Non-pigmented ciliary epithelial cell (primary cell): ENCODE data around the gene FKBP1A.

Experiments
- DNase-seq: peaks from one replicate; pipeline ENCODE4 v3.0.0-alpha.2; 2010; ENCODE audit warnings: low read depth

Gene FKBP1A

DNA sequence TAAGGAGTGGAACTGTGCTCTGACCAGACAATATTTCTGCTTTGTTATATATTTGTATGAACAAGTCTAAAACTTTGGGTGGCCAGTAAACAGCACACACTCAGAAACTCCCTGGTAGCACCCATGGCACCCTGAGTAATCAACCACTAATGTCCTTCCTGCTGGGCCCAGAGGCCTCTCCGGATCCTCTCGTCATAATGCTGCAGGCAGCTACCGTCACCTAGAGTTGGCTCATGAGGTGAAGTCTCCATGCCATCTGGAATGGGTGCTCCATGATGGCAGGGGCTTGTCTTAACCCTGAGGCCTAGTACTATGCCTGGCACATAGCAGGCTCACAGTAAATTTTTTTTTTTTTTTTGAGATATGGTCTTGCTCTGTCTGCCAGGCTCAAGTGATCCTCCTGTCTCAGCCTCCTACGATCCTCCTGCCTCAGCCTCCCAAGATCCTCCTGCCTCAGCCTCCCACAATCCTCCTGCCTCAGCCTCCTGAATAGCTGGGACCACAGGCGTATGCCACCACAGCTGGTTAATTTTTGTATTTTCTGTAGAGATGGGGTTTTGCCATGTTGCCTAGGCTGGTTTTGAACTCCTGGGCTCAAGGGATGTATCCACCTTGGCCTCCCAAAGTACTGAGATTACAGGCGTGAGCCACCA is 60.9 kb downstream of the FKBP1A start:
- no peak for DNase-seq

DNA sequence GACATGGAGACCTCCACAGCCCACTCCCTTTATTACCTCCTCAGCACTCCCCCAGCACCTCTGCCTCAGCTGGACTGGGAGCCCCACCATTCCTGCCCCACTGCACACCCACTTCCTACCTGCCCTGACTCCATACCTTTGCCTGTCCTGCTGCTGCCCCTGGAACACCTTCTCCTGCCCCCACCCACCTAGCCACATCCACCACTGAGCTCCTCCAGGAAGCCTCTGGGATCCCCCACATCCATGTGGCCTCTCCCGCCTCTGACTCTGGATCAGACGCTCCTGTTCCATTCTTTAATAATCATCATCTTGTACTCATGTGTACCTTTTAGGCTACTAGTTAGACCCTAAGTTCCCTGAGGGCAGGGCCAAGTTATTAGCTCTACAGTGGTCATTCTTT is 61.8 kb downstream of the FKBP1A start:
- DNase-seq, result no peak

DNA sequence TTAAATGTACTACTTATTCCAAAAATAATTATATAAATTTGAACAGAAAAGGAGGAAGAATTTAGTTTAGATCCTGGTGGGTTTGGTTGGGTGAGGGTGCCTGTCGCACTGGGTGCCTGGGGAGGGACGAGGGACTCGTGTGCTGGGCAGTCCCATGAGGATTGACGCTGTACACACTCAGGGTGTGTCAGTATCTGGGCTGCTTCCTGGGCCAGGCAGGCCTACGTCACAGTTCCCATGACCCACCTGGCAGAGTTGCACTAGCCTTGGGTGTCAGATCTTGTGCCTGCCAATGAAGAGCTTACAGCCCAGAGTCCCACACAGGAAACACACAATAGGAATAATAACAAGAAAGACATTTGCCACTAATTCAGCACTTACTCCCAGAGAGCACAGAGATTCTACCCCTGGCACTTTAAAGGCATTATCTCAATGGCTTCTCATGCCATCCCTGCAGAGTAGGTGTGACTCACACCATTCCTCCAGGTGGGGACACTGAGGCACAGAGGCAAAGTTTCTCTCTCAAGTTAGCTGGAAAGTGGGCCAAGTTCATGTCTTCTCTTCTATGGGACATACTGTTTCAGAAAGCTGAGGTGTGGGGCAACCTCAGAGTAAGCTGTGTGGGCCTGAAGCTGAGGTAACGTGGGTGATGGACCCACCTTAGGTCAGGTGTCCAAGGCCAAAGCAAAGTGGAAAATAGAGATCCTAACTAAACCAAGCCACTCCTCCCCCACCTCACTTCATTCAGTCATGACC is 62.6 kb downstream of the FKBP1A start:
- DNase-seq, result no peak

DNA sequence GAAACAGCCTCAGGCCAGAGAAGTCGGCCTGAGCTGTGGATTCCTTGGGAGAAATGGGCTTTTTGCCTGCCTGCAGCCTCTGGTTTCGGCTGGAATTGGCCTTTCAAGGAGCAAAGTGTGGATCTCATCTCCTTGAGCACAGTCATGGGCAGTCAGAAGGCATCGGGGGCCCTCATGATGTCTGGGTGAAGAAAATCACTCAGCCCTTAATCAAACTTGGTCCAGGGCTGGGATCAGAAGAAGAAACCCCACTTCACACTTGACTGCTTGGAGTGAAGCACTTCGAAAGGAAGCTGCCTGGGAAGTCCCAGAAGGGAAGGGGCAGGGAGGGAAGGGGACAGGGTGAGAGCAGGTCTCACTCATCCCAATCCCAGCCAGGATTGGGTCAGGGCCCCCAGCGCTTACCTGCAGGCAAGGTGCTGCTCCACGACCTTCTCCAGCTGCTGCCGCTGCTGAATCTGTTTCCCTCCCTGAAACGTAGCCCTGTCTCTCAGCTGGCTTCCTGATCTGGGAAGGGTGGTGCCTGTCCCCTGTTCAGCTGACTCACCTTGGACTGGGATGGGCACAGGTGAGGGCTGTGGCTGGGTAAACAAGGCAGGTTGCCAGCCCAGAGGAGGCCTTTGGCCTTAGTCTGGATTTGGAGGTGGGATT is 64.0 kb downstream of the FKBP1A start, which contains the start of gene SDCBP2:
TSS of gene SDCBP2 (minus strand) at position 460 of the 651 bp plus-strand sequence. CDS start 8,723 bp downstream, outside the sequence.
- no peak for DNase-seq

DNA sequence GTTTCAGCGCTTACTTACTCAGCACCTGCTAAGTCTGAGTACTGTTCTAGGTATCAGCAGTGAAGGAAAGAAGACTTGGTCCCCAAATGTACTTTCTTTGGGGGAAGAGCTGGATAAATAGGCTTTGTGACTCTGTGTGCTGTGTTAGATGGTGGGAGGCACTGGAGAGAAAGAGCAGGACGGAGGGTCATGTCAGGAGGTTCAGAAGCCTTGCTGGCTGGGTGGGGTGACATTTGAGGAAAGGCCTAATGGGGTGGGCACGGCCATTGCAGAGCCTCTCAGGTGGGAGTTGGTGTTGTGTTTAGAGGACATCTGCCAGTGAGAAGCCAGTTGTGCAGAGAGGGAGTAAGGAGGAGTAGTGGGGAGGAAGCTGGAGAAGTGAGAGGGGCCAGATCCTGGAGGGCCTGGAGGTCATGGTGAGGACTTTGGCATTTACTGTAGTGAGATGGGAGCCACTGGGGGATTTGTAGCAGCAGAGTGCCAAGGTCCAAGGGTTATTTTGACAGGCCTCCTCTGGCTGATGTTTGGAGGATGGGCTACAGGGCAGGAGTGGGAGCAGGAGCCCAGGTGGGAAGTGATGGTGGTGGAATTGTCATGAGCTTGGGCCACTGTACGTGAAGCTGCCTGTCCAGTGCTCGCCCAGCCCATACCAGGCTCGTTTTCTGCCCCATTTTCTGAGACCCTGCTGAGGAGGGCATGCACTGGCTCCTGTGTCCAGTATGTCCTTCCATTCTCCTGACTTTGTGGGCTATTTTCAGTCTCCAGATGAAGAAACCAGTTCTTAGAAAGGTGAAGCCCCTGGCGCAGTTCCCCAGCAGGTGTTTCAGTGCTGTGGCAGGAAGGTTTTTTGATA is 64.8 kb downstream of the FKBP1A start:
- DNase-seq, result no peak

DNA sequence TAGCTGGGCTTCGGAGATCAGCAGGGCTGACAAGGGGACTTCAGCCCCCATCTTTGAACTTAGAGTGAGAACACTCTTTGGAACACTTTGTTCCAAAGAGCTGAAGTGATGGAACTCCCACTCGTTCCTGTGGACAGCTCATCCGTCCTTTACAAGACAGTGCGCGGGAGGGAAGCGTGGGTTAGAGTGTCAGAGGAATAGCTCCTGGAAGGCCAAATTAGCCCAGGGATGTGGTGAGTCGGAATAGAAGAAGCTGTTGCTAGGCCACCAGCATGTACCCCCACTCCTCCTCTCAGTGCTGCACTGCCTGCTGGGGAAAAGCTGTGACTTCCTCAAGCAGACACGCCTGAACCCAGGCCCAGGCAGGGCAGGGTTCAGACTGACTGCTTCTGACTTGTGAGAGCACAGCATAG is 65.6 kb downstream of the FKBP1A start:
- peak; percentile 60 for DNase-seq

DNA sequence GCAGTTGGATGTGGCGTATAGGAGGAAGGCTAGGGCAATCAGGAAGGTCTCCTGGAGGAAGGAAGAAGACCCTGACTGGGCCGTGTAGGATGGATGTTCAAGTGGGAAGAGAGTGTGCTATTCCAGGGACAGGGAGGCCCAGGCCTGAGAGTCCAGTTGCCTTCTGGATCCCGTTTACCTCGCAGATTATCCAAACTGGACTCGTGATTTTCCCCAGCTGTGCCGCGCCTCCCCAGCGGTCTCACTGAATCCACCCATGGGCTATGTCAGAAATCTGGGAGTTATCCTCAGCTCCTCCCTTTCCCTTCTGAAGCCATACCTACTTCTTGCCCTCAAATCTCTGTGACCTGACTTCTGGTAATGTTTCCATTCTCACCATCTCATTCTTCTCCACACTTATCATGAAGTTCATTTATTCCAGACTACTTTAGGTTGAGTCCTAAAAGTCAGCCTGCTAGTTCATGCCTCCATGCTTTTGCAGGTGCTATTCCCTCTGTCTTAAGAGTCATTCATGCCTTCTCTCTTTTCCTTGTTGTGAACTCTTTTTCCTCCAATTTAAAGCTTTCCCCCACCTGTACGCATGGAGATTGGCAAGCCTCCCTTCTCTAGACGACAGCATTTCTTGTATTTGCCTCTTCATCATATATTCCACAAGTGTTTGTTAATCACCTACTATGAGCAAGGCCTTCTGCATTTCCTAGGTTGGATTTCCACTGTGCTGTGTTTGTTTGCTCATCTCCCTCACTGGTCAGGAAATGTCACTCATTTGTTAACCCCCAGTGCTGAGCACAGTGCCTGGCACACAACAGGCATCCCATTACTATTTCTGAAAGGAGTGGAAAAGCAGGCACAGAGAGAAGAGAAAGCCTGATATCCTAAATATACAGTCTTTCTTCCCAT is 66.6 kb downstream of the FKBP1A start:
- no peak for DNase-seq

DNA sequence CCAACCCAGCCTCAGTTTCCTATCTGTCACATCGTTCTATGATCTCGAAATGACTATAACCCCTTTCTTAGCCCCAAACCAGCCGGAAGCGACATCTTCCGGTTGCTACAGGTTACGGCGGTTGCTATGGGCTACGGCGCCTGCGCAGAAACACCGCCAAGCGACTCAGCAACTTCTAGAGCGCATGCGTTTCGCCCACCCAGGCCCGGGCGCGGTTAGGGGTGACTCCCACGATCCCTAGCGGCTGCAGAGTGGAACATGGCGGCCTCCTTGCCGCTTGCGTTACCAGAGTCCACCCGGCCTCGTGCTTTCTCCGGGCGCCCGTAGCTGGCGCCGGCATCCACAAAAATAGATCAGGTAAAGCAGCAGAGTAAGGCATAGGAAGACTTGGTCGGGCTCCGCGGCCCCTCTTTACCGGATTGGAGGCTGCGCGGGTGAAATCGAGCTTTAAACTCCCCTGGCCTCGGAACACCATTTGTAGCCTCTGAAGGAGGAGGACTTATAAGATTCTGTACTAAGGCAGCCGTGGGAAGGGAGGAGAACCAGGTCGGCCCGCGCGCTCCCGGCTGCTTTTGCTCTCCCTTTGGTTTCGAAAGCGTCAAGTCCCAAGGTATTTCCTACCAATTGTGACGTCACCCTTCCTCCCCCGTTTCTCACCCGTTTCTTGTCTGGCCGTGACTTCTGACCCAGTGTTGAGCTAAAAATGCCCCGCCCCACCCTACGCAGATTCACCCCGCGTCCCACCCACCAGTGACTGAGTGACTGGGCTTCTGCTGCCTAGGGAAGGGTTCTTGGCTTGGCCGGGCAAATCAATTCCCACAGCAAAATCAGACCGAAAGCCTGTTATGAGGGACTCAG is 67.5 kb downstream of the FKBP1A start:
- DNase-seq, result peak; percentile 90

DNA sequence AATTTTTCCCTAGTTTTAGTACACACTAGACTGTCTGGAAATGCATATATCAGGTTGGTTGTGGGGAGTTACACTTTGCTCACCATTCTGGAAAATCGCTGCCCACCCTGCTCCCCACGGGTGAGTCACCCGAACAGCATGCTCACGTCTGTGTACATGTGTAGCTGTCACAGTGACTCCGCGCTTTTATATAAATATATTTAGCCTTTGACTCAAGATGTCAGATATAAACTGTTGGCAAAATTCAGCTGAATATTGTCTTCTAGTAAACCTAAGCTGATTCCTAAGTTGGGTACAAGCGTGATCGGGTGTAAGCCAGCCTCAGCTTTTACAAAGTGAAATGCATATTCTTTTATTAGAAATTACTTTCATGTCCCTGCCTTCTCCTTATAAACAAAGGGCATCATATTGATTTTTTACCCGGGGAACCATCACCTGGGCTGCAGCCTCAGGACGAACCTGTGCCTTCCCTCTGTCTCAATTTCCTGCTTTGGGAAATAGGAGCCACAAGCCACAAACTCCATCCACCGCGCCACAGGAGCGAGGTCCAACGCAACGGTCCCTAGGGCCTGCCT is 68.2 kb downstream of the FKBP1A start:
- DNase-seq, result no peak

DNA sequence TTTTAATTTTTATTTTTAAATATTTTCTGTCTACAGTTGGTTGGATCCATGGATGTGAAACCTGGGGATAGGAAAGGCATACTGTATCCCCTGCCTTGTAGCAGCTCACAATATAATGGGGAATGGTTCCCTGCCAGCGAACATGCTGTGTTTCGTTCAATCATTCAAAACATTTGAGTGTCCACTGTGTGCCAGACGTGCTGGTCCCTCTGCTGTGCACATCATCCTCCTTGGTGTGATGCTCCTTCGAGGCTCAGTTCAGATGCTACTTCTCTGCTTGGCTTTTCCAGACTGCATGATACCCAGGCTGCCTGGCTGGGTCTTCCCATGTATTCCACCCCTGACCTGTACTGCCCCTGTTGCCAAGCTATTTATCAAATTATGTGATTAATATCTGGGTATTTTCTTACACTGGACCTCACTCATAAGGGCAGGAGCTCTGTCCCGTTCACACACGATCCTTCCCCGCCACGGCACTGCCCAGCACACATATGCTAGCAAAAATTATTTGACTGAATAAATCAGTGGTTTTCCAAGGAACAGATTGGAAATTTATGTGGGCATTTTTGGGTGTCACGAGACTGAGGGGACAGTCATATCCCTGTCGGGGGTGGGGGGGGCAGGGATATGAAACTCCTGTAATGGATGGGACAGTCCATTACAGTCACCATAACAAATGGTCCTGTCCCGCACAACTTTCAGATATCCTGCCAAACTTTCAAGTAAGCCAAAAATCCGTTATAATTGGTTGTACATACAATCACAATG is 68.8 kb downstream of the FKBP1A start:
- no peak for DNase-seq

DNA sequence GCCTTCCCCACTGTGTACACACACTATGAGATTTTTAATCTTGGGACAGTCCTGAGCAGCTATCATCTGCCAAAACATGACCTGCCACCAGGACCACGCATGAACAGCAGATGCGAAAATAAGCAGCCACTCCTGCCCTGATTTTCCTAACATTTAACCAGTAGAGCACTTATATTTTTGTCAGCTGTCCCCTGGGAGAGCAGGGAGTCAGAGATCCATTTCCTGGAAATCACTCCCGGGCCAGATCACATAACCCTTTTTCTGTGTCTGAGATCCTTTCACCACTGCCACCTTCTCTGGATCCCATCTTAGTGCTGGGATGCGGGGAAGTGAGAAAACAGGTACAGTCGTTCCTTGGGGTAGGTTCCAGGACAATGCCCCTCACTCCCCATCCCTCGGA is 69.6 kb downstream of the FKBP1A start:
- no peak for DNase-seq

DNA sequence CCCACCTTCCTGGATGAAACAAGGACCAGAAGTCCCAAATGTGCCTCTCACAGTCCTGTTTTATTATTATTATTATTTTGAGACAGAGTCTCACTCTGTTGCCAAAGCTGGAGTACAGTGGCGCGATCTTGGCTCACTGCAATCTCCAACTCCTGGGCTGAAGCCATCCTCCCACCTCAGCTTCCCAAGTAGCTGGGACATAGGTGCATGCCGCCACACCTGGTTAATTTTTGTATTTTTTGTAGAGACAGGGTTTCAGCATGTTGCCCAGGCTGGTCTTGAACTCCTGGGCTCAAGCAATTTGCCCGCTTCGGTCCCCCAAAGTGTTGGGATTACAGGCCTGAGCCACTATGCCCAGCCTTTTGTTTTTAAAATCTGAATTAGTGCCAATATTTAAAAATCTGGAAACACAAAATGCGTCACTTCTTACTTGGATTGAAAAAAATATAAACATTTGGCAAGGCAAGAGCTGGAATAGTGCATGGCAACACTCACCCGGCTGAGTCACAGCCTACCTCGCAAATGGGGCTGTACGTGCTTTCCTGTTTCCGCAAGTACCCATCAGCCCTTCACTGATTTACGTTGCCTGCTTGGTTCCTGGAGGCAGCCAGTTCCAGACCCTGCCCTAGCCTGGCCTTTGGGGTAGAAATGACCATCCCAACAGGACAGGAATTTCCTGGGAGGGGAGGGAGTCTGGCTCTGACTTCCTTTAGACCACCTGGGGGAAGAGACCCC is 70.2 kb downstream of the FKBP1A start:
- DNase-seq, result peak; percentile 91

DNA sequence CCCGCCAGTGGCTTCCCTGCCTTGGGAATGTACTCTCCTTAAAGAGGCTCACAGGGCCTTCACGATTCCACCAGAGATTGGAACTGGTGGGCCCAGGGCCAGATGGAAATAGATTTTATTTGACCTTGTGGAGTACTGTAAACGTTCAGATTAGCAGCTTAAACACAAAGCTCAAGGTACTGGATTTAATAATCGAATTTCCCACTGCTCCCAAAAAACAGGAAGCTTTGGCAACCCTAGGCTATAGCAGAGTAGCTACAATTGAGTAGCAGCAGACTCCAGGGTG is 71.3 kb downstream of the FKBP1A start:
- DNase-seq, result no peak

DNA sequence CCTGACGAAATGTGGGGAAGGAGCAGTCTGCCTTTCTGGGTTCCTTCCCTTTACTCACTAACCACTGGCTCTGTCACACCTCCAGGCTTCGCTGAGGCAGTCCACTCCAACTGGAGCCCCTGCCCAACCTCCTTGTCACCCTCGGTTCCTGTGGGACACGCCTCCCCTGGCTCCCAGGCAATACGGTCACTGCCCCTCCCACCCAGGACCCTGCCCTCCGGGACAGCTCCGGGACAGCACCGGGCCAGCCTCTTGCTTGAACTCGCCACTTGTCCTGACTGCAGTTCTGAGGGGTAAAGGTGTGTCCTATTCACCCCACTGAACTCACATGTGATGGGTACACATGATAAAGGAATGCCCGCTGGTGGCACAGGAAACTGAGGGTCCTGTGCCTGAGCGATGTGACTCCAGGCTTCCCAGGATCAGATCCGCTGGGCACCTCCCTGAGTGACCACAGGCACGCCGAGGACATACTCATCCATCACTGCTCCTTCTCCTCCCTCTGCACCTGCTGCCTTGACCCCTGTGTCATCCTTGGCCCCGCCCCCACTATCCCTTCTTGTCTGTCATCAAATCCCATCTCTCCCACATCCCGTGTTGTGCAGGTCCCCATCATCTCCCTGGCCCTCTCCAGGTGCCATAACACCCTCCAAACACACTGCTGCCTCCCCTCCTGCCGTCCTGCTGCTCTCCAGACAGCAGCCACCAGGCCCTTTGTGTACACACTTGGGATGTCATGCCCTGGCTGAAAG is 71.8 kb downstream of the FKBP1A start:
- DNase-seq, result no peak

DNA sequence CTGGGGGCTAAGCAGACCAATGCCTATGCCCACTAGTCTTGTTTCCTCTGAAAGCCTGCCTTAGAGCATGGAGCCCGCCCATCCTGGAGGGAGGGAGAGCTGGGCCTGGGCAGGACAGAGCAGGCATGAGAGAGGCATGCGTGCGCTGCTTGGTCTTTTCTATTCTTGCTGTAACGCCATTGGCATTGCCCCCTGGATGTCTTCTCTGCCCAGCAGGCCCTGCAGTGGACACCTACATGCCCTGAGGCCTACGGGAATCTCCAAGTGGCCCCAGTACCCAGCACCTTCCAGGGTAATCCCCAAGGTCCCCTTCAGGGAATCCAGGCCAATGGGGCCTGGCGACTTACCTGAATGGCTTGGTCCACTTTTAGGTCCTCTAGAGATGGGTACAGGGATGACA is 72.8 kb downstream of the FKBP1A start:
- no peak for DNase-seq

DNA sequence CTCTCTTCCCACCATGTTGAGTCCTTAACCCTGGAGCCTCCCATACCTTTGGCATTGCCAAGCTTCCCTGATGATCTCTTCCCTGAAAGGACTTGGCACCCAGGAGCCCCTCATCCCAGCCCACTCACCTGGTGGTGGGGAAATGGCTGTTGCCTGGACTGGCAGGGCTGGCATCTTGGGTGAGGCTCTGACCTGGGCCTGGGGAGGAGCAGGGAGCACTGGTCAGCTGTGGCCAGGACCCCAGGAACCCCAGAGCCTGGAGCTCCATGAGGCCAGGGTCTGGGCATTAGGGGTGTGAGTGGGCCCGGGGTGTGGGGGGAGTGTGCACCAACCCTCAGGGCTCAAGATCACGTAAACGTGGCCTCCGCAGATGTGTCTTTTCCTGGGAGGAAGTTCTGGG is 73.4 kb downstream of the FKBP1A start:
- DNase-seq, result no peak

DNA sequence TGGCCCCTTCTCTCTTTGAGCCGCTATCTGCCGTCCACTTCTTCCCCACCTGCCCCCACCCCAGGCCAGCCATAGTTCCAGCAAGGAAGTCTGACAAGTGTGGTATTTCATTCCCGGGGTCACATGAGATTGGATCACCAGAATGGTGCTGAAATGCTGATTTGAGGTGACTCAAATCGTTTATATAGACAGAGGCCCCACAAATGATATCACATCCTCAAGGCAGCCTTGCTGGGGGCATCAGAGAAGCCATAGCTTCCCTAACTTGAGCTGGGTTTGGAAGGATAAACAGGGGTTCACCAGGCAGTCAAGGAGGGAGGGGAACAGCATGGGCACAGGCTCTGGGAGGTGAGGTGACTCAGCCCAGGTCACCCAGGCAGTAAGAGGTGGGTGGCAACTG is 73.8 kb downstream of the FKBP1A start:
- no peak for DNase-seq
